COLO829 (cell line): ENCODE measurements around the gene LRRC7.
"Not testable (repeated sequence)": the region's sequence is repeated elsewhere in the genome, so short reads cannot be mapped to it uniquely, and the experiment has no call there.

Experiments used
- DNase-seq: peaks from one replicate; pipeline ENCODE4 v3.0.0; 2012; ENCODE audit warnings: low spot score

LRRC7 gene

DNA sequence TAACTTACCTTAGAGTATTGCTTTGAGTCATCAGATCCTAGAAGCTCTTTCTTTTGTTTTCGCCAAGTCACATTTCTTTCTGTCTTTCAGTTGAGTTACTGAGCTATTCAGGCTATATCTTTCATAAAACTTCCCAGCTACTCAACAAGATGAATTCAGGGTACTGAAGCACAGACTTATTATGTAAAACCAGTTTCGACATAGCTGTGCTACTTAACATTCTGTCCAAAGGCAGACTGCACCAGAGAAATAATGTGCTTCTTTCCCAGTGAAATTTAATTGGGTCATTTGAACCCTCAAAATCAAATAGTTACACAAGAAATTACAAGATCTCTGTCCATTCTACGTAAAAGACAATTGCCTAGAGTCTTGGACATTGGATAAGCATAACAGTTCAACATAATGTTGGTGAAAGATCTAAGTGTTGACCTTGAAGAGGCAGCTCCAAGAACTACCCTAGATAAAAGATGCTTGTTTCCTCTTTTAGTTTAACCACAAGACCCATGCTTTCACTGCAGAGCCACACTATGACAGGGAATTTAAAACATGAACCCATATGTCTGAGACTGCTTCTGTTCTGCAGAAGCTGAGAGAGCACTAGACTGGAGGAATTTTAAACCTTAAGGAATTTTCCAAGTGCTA, 474.5 kb downstream of the LRRC7 start:
- no peak for DNase-seq

DNA sequence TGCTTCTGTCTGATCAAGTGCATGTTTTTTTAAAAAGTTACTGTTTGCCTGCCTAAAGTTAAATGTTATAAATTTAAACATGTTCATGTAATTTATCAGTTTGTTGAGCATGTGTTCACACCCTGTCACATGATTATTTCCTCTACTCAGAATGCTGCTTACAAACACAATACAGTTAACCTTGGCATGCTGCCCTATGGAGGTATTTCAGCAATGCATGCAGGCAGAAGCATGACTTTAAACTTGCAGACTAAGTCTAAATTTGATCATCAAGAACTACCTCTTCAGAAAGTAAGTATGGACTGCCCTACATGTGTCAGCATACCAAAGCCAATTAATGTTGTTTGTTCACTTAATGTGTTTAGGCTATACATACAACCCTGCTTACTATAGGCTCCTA, 476.1 kb downstream of the LRRC7 start:
- peak; percentile 4 for DNase-seq

GRCh38 chr1:70044832-70045231, 477.1 kb downstream of the LRRC7 start:
- peak; percentile 51 for DNase-seq

DNA sequence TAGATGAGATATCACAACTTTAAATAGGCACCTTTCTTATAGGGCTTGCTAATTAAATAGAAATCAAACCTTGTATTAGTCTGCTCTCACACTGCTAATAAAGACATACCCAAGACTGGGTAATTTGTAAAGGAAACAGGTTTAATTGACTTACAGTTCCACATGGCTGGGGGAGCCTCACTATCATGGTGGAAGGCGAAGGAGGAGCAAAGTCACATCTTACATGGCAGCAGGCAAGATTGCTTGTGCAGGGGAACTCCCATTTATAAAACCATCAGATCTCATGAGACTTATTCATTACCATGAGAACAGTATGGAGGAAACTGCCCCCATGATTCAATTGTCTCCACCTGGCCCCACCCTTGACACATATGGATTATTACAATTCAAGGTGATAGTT, 477.9 kb downstream of the LRRC7 start:
- not testable (repeated sequence) for DNase-seq

- no peak for DNase-seq
These were observed 480.8 kb downstream of the LRRC7 start for GRCh38 chr1:70048336-70049094.

- DNase-seq: peak; percentile 20
These were observed 484.2 kb downstream of the LRRC7 start for GRCh38 chr1:70051926-70052325.

DNA sequence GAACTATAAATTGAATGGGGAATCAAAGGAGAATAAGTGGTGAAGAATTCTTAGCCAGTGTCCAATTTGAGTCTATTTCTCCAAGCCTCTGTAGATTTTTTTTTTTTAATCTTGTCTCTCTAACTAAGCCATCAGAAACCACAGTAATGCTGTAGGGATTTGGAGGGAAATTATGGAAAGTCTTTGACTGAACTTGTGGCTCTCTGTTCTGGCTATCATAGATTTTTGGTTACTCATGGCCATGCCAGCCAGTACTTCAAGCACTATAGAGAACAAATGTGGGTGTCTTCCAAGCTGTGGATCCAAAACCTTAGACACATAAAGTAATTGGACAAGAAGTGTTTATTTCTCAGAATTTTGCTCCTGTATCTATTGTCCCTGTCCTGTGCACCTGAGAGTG, 489.8 kb downstream of the LRRC7 start:
- DNase-seq: no peak

DNA sequence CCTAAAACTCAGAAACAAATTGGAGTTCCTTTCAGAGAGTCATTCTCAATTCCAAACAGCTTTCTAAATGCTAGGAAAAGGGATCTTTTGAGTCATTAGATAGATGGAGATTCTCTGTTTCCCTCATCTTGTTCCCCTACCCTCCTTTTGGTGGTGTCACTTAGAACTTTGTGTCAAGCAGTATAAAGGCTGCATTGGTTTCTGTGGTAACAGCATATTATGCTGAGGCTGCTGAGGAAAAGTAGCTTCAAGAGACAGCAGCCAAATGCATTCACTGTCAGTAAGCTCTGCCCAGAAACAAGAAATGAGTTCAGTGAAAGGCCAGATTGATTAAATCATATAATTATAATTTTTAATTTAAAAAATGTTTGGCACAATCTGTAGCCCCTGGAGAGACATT, 493.5 kb downstream of the LRRC7 start:
- DNase-seq: no peak

DNA sequence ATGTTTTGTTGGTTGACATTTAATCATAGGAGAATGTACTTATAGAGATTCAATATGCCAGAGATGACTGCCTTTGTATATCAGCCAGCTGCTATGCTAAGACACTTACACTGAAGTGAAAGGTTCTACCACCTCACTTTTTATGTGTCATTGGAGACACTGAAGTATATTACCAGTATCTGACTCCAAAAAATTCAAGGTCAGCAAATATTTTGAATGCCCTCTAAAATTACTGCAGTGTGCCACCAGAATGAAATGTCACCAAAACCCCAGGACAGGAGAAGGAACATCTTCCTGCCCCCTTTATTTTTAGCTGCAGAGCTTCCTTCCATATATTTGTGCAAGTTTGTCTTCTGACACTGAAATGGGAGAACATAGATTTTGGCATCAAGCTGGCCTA, 496.1 kb downstream of the LRRC7 start:
- no peak for DNase-seq

- no peak for DNase-seq
These were observed 499.0 kb downstream of the LRRC7 start for GRCh38 chr1:70066711-70067110.

DNA sequence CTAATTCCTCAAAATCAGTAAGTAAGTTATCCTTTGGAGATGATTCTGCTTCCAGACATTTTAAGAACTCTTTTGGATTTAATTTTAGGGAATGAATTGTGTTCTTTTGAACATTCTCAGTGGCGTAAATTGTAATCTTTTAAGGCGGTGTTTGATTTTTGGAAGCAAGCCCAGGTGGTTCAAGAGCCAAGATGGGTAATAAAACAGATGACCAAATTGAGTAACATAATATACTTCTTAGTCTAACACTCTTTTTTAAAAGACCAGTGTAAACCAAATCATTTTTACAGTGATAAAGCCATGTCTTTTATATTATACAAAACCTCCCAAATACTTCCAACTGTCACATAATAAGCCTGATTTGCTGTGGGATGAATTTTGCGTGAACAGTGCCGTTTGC, 503.9 kb downstream of the LRRC7 start:
- no peak for DNase-seq

DNA sequence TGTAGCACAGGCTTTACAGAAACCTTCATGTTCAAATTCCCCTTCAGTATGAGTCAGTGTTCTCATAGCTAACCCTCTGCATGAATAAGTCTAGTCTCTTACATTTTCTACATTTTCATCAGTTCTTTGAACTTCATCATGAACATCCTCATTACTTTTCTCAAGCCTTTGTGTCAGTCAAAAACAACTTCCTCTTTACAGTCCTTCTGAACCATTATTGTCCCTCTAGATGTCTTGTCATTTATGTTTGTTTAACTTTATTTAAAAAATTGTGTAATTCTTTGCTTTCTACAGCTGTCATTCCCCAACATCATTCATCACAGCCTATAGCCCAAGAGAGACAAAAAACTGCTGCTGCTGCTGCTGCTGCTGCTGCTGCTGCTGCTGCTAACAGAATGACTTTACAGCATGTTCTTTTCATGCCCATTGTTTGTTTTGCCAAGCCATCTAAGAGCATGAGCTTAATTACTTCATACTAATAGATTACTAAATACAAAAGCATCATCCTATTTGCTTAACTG, 504.6 kb downstream of the LRRC7 start:
- peak; percentile 1 for DNase-seq

DNA sequence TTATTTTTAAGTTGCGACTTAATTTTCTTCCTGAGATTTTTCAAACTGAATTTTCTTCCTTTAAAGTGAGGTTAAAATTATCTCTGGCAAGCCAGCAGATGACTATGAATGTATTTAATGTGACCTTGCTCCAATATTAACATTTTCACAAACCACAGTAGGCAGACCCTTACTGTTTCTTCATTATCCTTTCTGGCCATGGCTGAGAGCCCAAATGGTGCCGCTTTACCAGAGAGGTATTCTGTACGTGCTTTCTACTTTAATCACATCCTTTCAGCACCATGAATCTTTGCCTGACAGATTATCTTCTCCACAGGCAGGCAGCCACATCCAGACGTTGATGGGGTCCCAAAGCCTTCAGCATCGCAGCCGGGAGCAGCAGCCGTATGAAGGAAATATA, 508.0 kb downstream of the LRRC7 start:
- DNase-seq: no peak

DNA sequence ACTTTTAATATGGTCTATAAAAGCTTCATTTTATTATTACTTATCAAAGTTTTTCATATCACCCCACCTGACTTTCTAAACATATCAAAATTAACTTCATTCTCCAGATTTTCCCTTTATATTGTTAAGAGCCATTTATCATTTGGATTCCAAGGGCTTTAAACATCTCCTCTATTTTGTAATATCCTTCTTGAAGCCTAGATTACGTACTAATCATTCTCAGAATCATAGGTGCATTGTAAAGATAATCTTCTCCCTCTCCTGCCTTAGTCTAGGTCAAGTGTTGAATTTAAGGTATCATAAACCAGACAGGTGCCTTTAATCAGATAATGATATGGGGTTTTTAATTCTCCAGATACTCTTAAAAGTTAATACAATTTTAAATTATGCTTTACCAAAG, 509.3 kb downstream of the LRRC7 start:
- no peak for DNase-seq

- no peak for DNase-seq
These were observed 511.8 kb downstream of the LRRC7 start for GRCh38 chr1:70079546-70079945.

DNA sequence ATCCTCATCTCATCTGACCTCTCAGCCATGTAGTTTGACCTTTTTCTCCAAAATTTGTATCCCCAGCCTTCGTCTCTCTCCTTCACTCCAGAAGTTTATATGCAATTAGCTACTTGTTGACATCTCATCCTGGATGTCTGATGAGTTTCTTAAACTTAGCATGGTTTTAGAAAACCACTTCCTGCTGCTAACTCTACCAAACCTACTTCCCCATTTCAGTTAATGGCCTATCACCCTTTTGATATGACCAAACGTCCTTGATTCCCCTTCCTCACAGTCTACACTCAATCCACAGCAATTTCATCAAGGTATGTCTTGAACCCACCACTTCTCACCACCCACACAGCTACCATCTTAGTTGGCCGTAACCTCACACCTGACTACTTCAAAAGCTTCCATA, 515.8 kb downstream of the LRRC7 start:
- no peak for DNase-seq

DNA sequence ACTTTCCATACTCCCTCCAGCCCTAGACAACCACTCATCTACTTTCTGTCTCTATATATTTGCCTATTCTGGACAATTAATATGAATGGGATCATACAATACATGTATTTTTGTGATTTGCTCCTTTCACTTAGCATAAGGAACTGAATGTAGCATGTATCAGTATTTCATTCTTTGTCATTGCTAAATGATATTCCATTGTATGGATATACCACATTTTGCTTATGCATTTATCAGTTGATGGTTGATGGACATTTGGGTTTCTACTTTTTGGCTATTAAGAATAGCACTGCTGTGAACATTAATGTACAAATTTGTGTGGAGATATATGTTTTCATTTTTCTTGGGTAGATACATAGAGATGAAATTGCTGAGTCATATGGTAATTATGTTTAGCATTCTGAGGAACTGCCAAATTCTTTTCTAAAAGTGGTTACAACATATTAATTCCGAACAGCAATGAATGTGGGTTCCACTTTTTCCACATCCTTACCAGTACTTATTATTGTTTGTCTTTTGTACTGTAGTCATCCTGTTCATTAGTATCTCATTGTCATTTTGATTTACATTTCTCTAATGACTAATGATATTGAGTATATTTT, 516.7 kb downstream of the LRRC7 start:
- DNase-seq: no peak

DNA sequence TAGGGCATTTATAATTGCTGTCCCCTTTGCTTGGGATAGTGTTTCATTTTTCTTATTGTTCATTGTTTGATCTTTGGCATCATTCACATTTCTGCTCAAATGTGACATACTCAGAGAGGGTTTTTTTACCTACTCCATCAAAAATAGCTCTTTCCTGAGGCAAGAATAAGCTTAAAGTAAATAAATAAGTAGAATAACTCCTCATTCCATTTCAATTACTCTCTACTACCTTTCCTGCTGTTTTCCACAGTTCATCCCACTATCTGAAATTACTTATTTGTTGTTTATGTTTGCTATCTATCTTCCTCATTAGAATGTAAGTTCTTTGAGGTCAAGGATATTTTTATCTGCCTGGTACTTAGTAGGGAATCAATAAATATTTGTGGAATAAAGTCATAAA, 517.8 kb downstream of the LRRC7 start:
- DNase-seq: no peak

- DNase-seq: no peak
These were observed 519.2 kb downstream of the LRRC7 start for GRCh38 chr1:70086897-70087296.

DNA sequence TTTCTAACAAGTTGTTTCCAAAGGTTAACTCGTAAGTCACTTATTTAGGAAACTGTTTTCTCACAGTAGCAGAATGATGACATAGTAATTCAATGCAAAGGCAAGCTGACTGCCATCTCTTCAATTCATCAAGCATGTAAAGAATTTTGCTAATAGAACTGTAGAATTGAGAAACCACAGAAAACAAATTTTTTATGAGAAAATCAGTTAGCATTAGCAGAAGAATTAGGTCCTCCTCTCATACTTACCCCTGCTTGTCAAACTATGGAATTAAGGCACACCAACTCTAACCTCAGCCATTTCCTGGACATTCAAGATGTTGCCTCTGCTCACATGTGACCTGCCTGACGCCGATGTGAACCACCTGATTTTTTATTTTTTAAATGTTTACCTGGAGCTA, 522.4 kb downstream of the LRRC7 start:
- no peak for DNase-seq

DNA sequence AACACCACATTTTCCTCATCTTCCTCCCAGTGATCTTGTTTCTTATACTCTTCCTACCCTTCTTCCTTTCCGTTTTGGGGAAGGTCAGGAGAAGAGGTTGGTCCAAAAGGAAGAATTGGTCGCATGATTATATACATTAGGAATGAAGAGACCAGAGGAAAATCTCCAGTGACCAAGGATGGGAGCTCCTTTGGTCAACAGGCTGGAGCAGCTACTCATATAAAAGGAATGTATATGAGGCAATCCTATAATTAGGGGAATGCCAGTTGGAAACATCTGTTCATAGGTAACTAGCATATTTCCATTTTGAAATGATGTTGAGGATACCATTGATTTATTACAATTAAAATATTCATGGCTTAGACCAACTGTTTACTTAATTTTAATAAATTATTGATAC, 523.2 kb downstream of the LRRC7 start:
- no peak for DNase-seq

DNA sequence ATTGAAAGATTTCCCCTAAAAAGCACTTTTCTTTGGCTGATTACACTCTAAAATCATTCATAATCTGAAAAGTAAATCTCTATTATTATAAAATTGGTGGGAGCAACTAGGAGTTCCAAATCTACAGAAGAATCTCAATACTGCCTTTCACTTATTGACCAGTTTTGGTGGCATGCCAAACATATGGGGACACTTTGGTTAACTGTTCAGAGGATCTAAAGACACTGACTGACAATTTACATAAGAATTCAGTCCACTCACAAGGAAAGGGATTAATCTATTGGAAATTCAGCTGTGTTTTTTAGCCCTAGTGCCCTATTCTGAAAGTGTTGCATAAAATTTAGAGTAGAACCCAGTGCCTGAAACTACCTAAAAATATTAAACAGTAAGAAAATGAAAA, 524.1 kb downstream of the LRRC7 start:
- no peak for DNase-seq

- DNase-seq: no peak
These were observed 524.8 kb downstream of the LRRC7 start for GRCh38 chr1:70092526-70092925.
